ENCODE measurements around the gene SLC7A7. TPM values are rescaled to one million over a fixed set of nuclear protein-coding genes. Genes with fewer than 3 reads are reported as not detected.

SLC7A7 gene
- total and polyA plus RNA-seq, 2 of the 13 experiments (the other 11 are each of a cell fraction or from before 2014, with no cell fraction given), result 0.13 to 0.63 TPM

- no peak for TF ChIP-seq BRD4 (CRISPR knock-in tag; IDR thresholded peaks at IDR 0.05)
- peak; percentile 71 for TF ChIP-seq CEBPB (IDR thresholded peaks at IDR 0.05; ENCODE audit: borderline replicate concordance, low read depth, low read length)
- TF ChIP-seq HMGXB4 (CRISPR knock-in tag; IDR thresholded peaks at IDR 0.05; ENCODE audit: borderline replicate concordance in 1 of 2, low read depth in 1 of 2), result no peak
- TF ChIP-seq ZNF407 (CRISPR knock-in tag; IDR thresholded peaks at IDR 0.05; ENCODE audit: not compliant biosample characterization), result no peak
- TF ChIP-seq ZNF138 (CRISPR knock-in tag; IDR thresholded peaks at IDR 0.05; ENCODE audit: low read depth), result no peak
- no peak for TF ChIP-seq ZNF281 (CRISPR knock-in tag; IDR thresholded peaks at IDR 0.05; ENCODE audit: borderline replicate concordance)
- TF ChIP-seq ZNF83 (CRISPR knock-in tag; IDR thresholded peaks at IDR 0.05; ENCODE audit: borderline replicate concordance), result no peak
- TF ChIP-seq ZNF329 (CRISPR knock-in tag; IDR thresholded peaks at IDR 0.05; ENCODE audit: low read depth), result no peak
- peak; percentile 33; the same call in 1 of the 2 replicates for TF ChIP-seq ZNF580 (CRISPR knock-in tag; IDR thresholded peaks at IDR 0.05; ENCODE audit: borderline replicate concordance, low read depth)
- no peak for TF ChIP-seq DNMT1 (CRISPR knock-in tag; IDR thresholded peaks at IDR 0.05)
- TF ChIP-seq MAFF (IDR thresholded peaks at IDR 0.05; ENCODE audit: low read depth, low read length), result peak; percentile 28; the same call in 1 of the 2 replicates
- TF ChIP-seq IKZF5 (CRISPR knock-in tag; IDR thresholded peaks at IDR 0.05), result peak; percentile 16; the same call in 1 of the 2 replicates
- TF ChIP-seq ATAD3A (CRISPR knock-in tag; IDR thresholded peaks at IDR 0.05), result 0 out of 2 replicates have a peak, but pooled peaks have one; percentile 62
Observed at GRCh38 chr14:22814941-22815713, at the start of gene SLC7A7 (continued).

All from HepG2 (cell line).